GM10266 (cell line): Measurements from ENCODE around the gene TRIM65.

Source experiments
- DNase-seq: peaks from one replicate; pipeline ENCODE4 v3.0.0; 2012; ENCODE audit errors: extremely low spot score
- CTCF ChIP-seq: IDR thresholded peaks from 2 replicates; pipeline ENCODE4 v1.5.1; 2012; ENCODE audit warnings: mild to moderate bottlenecking, low read depth; ENCODE audit not compliant: control insufficient read depth, insufficient read depth; ENCODE audit errors: missing control alignments

Gene TRIM65

GRCh38 chr17:75900691-75901533 lies 4.2 kb upstream of the TRIM65 start:
- no peak for TF ChIP-seq CTCF
- no peak for DNase-seq

DNA sequence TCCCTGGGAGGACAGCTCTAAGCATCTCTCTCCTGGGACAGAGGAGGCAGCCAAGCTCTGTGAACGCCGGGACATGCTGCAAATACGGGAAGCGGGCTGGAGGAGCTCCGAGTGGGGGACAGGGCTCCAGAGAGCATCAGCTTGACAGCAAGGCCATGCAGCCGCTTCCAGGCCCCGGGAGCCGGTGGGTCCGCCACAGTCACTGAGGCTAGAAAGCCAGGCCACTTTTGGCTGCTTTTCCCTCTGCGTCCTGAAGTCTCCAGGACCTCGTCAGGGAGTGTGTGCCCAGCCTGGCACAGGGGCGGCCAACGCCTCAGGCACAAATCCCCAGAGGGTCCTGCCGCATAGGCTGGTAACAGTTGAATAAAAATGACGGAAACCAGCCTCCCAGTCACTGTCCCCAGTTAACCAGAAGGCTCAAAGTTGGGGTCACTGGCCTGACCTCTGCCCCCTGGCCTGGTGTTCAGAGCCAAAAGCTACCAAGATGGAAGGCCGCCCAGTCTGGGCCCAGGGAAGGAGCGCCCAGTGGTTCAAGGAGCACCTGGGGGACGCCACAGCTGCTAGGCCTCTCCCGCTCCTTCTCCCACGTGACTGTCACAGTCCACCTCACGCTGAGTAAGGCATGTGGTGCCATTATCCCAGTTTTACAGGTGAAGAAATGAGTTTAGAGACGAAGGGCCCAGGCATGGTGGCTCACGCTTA lies 3.2 kb upstream of the TRIM65 start:
- DNase-seq, result no peak
- no peak for TF ChIP-seq CTCF

- DNase-seq, result no peak
Measured at GRCh38 chr17:75899353-75899752, 2.6 kb upstream of the TRIM65 start.

GRCh38 chr17:75898791-75899190 lies 2.0 kb upstream of the TRIM65 start:
- DNase-seq, result no peak
- no peak for TF ChIP-seq CTCF

More at GRCh38 chr17:75899353-75899752, 2.6 kb upstream of the TRIM65 start:
- TF ChIP-seq CTCF, result no peak

- DNase-seq, result no peak
- TF ChIP-seq CTCF, result no peak
Measured at GRCh38 chr17:75898065-75898464, 1.3 kb upstream of the TRIM65 start.

DNA sequence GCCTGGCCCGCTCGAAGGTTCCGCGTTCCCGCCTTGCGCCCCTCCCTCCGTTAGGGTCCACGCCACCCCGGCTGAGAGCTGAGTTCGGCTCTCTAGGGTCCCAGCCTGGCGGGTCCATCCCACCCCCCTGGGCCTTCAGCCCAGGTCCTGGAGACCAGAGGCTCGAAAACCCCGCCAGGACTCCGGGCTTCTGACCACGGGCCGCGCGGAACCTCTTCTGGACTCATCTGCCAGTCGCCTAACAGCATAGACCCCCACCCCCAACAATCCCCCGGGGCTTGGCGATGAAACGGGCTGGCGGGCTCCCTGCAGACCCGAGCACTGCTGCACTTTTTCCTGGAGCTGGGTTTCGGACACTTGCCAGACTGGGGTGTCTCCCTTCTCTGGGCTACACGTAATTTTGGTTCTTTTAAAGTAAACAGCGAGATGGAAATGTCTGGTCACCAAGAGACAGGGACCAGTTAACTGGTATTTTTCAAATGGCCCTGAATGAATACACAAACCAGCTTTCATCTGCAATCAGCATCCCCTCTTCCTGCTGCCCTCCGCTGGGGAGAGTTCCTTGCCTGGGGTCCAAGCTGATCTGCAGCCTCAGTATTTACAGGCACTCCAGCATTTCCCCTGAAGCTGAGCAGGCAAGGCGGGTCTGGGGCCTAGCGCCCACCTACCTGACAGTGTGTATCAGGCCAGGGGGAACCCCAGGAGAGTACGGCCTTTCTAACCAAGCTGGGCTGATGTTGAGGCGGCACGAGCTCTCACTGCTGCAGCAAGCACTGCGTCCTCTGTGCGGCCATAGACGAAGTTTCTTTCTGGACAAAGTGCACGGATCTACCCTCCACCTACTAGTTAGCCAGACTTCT lies 639 bp upstream of the TRIM65 start:
- no peak for TF ChIP-seq CTCF
- no peak for DNase-seq
